Iris pigment epithelial cell (primary cell): ENCODE results near the gene PTPRN.
"Not testable (repeated sequence)": the region's sequence is repeated elsewhere in the genome, so short reads cannot be mapped to it uniquely, and the experiment has no call there.

Experiments used
- DNase-seq: peaks from one replicate; pipeline ENCODE4 v3.0.0-alpha.2; 2011; ENCODE audit warnings: low read depth

Gene PTPRN

GRCh38 chr2:219269362-219270054 lies 39.7 kb downstream of the PTPRN start:
- DNase-seq = no peak

- DNase-seq = no peak
Measured at GRCh38 chr2:219268294-219268693, 40.9 kb downstream of the PTPRN start.

GRCh38 chr2:219266886-219267285 lies 42.3 kb downstream of the PTPRN start:
- DNase-seq = no peak

- DNase-seq = no peak
Measured at GRCh38 chr2:219266232-219266631, 43.0 kb downstream of the PTPRN start.

- DNase-seq = no peak
Measured at GRCh38 chr2:219261024-219261855, 48.0 kb downstream of the PTPRN start.

GRCh38 chr2:219258942-219259341 lies 50.3 kb downstream of the PTPRN start:
- not testable (repeated sequence) for DNase-seq

GRCh38 chr2:219254590-219255201 lies 54.5 kb downstream of the PTPRN start:
- peak; percentile 29 for DNase-seq

- DNase-seq = peak; percentile 55
Measured at GRCh38 chr2:219253753-219254589, 55.2 kb downstream of the PTPRN start, which contains the start of gene TUBA4A. Gene TUBA4A, minus strand, starts transcription at chr2:219253918. Its CDS starts 60 bp downstream, at chr2:219253858.

GRCh38 chr2:219252900-219253752 lies 56.1 kb downstream of the PTPRN start, which contains the start of gene TUBA4B:
Gene TUBA4B, plus strand, starts transcription at chr2:219253243. Its CDS starts 165 bp downstream, at chr2:219253408.
- DNase-seq = peak; percentile 69

- DNase-seq = peak; percentile 26
Measured at GRCh38 chr2:219252570-219252899, 56.7 kb downstream of the PTPRN start.

- DNase-seq = no peak
Measured at GRCh38 chr2:219252084-219252483, 57.1 kb downstream of the PTPRN start.

- DNase-seq = no peak
Measured at GRCh38 chr2:219251656-219252055, 57.5 kb downstream of the PTPRN start.

- DNase-seq = no peak
Measured at GRCh38 chr2:219250049-219250781, 59.0 kb downstream of the PTPRN start.

GRCh38 chr2:219249203-219249980 lies 59.8 kb downstream of the PTPRN start:
- peak; percentile 70 for DNase-seq

- no peak for DNase-seq
Measured at GRCh38 chr2:219248845-219249202, 60.4 kb downstream of the PTPRN start.

- DNase-seq = no peak
Measured at GRCh38 chr2:219247678-219248642, 61.2 kb downstream of the PTPRN start.

GRCh38 chr2:219246559-219246958 lies 62.6 kb downstream of the PTPRN start:
- no peak for DNase-seq

- no peak for DNase-seq
Measured at GRCh38 chr2:219245899-219246230, 63.3 kb downstream of the PTPRN start.
